ENCODE results near the gene MTHFS.

GRCh38 chr15:79858469-79858868 lies 38.3 kb downstream of the MTHFS start:
- TF ChIP-seq CTCF (IDR thresholded peaks at IDR 0.05; ENCODE audit: poor library complexity, severe bottlenecking), result peak; percentile 62
- no peak for TF ChIP-seq EZH2 (IDR thresholded peaks at IDR 0.05; ENCODE audit: borderline replicate concordance, insufficient read depth, low read length, poor library complexity, severe bottlenecking)
